Naive thymus-derived CD4-positive, alpha-beta T cell (primary cell): Measurements from ENCODE around the gene TAB2. TPM values are rescaled to one million over a fixed set of nuclear protein-coding genes. Genes with fewer than 3 reads are reported as not detected.

ENCODE experiments used
- ATAC-seq: fragments of 150-1000 bp; cut with Tn5 transposase; 2 replicates; pipeline ENCODE4 v1.10.0; 2021; ENCODE audit warnings: mild to moderate bottlenecking, moderate library complexity
- CTCF ChIA-PET: fragments of 350-600 bp; sonication (Branson Sonifier 250); formaldehyde crosslinking; loops from one replicate; lab custom pipeline; 2021; ENCODE audit warnings: antibody characterized with exemption; lab: Charles Lee
- POLR2A ChIA-PET: fragments of 350-600 bp; sonication (Branson Sonifier 250); formaldehyde crosslinking; loops from one replicate; lab custom pipeline; 2021; ENCODE audit warnings: antibody characterized with exemption, inconsistent platforms; lab: Charles Lee
- DNase-seq, 9 donors: peaks; one replicate each; pipeline versions ENCODE4 v3.0.0 to v3.0.0-alpha.2; 2020 to 2022; ENCODE audit warnings: mixed read lengths in 1 of 9
- H3K27ac ChIP-seq: one replicate; pipeline ENCODE4 v1.7.0; 2013; ENCODE audit warnings: mild to moderate bottlenecking, low read depth, low read length, moderate library complexity
- H3K27me3 ChIP-seq, 2 donors: one replicate each; pipeline ENCODE4 v1.7.0; 2013; ENCODE audit warnings: low read length in 2 of 2, mild to moderate bottlenecking in 2 of 2, moderate library complexity in 2 of 2; ENCODE audit not compliant: control insufficient read depth in 2 of 2, insufficient read depth in 2 of 2
- H3K36me3 ChIP-seq, 3 experiments: 1 replicate in 2 of 3; 2 replicates in 1 of 3; pipeline ENCODE4 v1.7.0; 2013; ENCODE audit warnings: low read length in 3 of 3, mild to moderate bottlenecking in 3 of 3, moderate library complexity in 1 of 3; ENCODE audit not compliant: insufficient read depth in 3 of 3, control insufficient read depth in 2 of 3
- H3K4me1 ChIP-seq, 2 donors: one replicate each; pipeline ENCODE4 v1.7.0; 2013; ENCODE audit warnings: low read length in 2 of 2, mild to moderate bottlenecking in 2 of 2, moderate library complexity in 1 of 2; ENCODE audit not compliant: control insufficient read depth in 2 of 2, insufficient read depth in 2 of 2
- H3K4me3 ChIP-seq: 2 replicates; pipeline ENCODE4 v1.7.0; 2013; ENCODE audit warnings: mild to moderate bottlenecking, low read length
- H3K9me3 ChIP-seq, 3 experiments: 1 replicate in 2 of 3; 2 replicates in 1 of 3; pipeline ENCODE4 v1.7.0; 2013; ENCODE audit warnings: low read length in 3 of 3; ENCODE audit not compliant: control insufficient read depth in 2 of 3
- H3K27ac Mint-ChIP-seq, 9 donors: one replicate each; pipeline ENCODE4 v1.8.0; 2020 to 2022; ENCODE audit warnings: mixed read lengths in 9 of 9, mild to moderate bottlenecking in 8 of 9, moderate library complexity in 5 of 9, inconsistent platforms in 2 of 9
- H3K27me3 Mint-ChIP-seq, 5 donors: one replicate each; pipeline ENCODE4 v1.8.0; 2021 to 2022; ENCODE audit warnings: mixed read lengths in 5 of 5, mild to moderate bottlenecking in 1 of 5
- H3K36me3 Mint-ChIP-seq, 5 donors: one replicate each; pipeline ENCODE4 v1.8.0; 2020 to 2022; ENCODE audit warnings: mixed read lengths in 5 of 5, mild to moderate bottlenecking in 3 of 5, inconsistent platforms in 1 of 5
- H3K4me1 Mint-ChIP-seq, 7 donors: one replicate each; pipeline ENCODE4 v1.8.0; 2020 to 2022; ENCODE audit warnings: mixed read lengths in 7 of 7, mild to moderate bottlenecking in 3 of 7, inconsistent platforms in 1 of 7
- H3K4me3 Mint-ChIP-seq, 10 donors: one replicate each; pipeline ENCODE4 v1.8.0; 2020 to 2022; ENCODE audit warnings: mild to moderate bottlenecking in 10 of 10, mixed read lengths in 10 of 10, moderate library complexity in 6 of 10, inconsistent platforms in 2 of 10
- H3K9me3 Mint-ChIP-seq, 11 donors: one replicate each; pipeline ENCODE4 v1.8.0; 2020 to 2022; ENCODE audit warnings: mixed read lengths in 11 of 11, mild to moderate bottlenecking in 4 of 11, inconsistent platforms in 1 of 11, moderate library complexity in 1 of 11
- intact Hi-C, 2 donors: fragments of 100-400 bp; cut with micrococcal nuclease; formaldehyde crosslinking; loops; one replicate each; pipeline ENCODE4 v1.15.1; 2023
- polyA plus RNA-seq, 2 donors: library from polyadenylated mRNA; unstranded; fragments of 300-500 nt; fragmentation: Illumina TruSeq; gene quantifications; one replicate each; pipeline ENCODE4 v1.2.3, GENCODE V29; 2021
- total RNA-seq, 6 experiments: library from RNA in 5 of 6; stranded (reverse) in 5 of 6; gene quantifications; 1 replicate in 5 of 6; 2 replicates in 1 of 6; pipeline ENCODE4 v1.2.3 and lab custom pipeline; 2021 to 2026

TAB2 gene
- total and polyA plus RNA-seq, 7 experiments from 2014 or later: 15.7 to 234 (median 106) TPM

DNA sequence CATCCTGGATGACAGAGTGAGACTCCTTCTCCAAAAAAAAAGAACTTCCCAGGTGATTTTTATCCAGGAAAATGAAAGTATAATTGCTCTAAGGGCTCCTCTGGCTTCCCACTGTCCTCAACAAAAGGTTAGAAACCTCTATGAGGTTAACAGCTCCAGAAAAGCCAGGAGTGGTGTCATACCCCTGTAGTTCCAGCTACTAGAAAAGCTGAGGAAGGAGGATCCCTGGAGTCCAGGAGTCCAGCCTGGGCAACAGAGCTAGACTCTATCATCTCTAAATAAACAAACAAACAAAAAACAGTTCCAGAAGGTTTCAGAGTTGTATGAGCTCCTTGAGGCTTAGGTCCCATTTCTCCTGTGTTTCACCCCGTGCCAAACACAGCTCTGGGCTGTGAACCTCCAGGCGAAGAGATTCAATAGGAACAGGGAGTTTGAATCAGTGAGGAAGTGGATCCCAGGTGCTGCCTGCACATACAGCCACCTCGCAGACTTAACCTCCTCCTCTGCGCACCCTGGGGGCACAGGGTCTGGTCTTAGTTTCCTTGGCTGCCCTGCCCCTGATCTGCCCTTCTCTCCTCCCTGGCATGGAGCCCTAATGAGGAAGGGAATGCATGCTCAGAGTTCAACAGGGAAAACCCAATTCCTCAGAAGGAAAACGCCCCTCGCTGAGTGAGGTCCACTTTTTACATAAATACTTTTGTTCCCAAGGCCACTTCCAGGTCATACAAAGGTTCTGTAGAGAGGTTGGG, 136.3 kb downstream of the TAB2 start:
- no peak overlapping the region for H3K4me3 ChIP-seq
- DNase-seq (no peak), ATAC-seq (no peak)
- H3K27me3 ChIP-seq: no peaks in the 10 kb centered on the region
- POLR2A ChIA-PET: no interaction called here
- peak overlapping the region in 1 of 9 donors; percentile 46 for H3K27ac Mint-ChIP-seq
- no peaks in the 10 kb centered on the region for H3K4me1 ChIP-seq
- intact Hi-C loops: no loop called here
- no peaks in the 10 kb centered on the region for H3K27me3 Mint-ChIP-seq
- H3K9me3 ChIP-seq: no peaks in the 10 kb centered on the region
- no peak overlapping the region for H3K27ac ChIP-seq
- CTCF ChIA-PET: interaction anchor here (0.6 to 1.8 kb wide), 5 partner anchors 21 to 429 kb away, joined by 3 to 6 read pairs (median 3); no protein-coding TSS in a partner anchor
- H3K36me3 ChIP-seq: peaks cover 0 to 29% (median 9%) of the 10 kb centered on the region in 3 experiments
- peaks cover 0 to 14% (median 5%) of the 10 kb centered on the region in 7 donors for H3K4me1 Mint-ChIP-seq
- no peak overlapping the region for H3K4me3 Mint-ChIP-seq
- H3K9me3 Mint-ChIP-seq: no peaks in the 10 kb centered on the region
- peaks cover 1 to 18% (median 12%) of the 10 kb centered on the region in 5 donors for H3K36me3 Mint-ChIP-seq

DNA sequence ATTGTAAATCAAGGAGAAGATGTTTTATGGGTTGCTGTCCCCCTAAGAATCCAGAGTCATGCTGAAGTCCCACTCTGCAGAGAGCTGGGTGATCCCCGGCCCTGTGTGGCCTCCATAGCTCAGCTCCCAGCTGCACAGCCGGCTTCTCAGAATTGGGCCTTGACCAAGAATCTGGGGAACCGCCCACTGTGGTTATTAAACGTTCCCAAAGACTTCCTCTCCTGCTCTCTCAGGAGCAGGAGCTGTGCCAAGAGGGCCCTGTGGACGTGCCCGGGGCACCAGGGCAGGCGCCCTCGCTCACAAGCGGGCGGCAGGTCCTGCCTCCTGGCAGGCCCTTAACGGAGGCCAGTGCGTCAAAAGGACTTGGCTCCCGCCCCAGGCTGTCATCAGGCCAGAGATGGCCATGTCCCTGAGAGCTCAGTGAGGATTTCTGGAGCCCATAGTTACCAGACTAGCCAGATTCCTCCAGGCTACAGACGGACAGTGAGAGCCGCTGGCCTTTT, 136.9 kb downstream of the TAB2 start:
- H3K27me3 ChIP-seq: no peaks in the 10 kb centered on the region
- H3K36me3 Mint-ChIP-seq: peaks cover 8 to 25% (median 18%) of the 10 kb centered on the region in 5 donors
- no peak overlapping the region for H3K4me3 Mint-ChIP-seq
- no peaks in the 10 kb centered on the region for H3K27me3 Mint-ChIP-seq
- H3K27ac Mint-ChIP-seq: no peak overlapping the region
- ChIA-PET POLR2A (no interaction called here), CTCF (interaction anchor here (0.7 to 1.8 kb wide), 2 partner anchors 21 to 63 kb away, joined by 3 to 4 read pairs; no protein-coding TSS in a partner anchor)
- no peak overlapping the region for H3K27ac ChIP-seq
- ATAC-seq (peak; percentile 12), DNase-seq (no peak)
- H3K4me1 ChIP-seq: no peaks in the 10 kb centered on the region
- H3K9me3 ChIP-seq: no peaks in the 10 kb centered on the region
- intact Hi-C loops: no loop called here
- peaks cover 0 to 33% (median 15%) of the 10 kb centered on the region in 3 experiments for H3K36me3 ChIP-seq
- no peaks in the 10 kb centered on the region for H3K9me3 Mint-ChIP-seq
- peaks cover 0 to 14% (median 5%) of the 10 kb centered on the region in 7 donors for H3K4me1 Mint-ChIP-seq
- no peak overlapping the region for H3K4me3 ChIP-seq

GRCh38 chr6:149455031-149455732, 137.7 kb downstream of the TAB2 start:
- no peak overlapping the region for H3K27ac ChIP-seq
- POLR2A ChIA-PET: no interaction called here
- no peaks in the 10 kb centered on the region for H3K27me3 ChIP-seq
- Mint-ChIP-seq H3K4me1 (peaks cover 0 to 12% (median 0%) of the 10 kb centered on the region in 7 donors), H3K36me3 (peaks cover 9 to 20% (median 14%) of the 10 kb centered on the region in 5 donors), H3K27ac (peak overlapping the region in 3 of 9 donors; percentile 15 to 62 (median 38)), H3K4me3 (no peak overlapping the region), H3K9me3 (no peaks in the 10 kb centered on the region), H3K27me3 (no peaks in the 10 kb centered on the region)
- H3K9me3 ChIP-seq: no peaks in the 10 kb centered on the region
- intact Hi-C loops: no loop called here
- DNase-seq (no peak), ATAC-seq (no peak)
- CTCF ChIA-PET: interaction anchor here (0.7 to 1.8 kb wide), 2 partner anchors 62 to 257 kb away, joined by 4 read pairs; no protein-coding TSS in a partner anchor
- H3K36me3 ChIP-seq: peaks cover 0 to 41% (median 21%) of the 10 kb centered on the region in 3 experiments
- no peak overlapping the region for H3K4me3 ChIP-seq
- no peaks in the 10 kb centered on the region for H3K4me1 ChIP-seq

DNA sequence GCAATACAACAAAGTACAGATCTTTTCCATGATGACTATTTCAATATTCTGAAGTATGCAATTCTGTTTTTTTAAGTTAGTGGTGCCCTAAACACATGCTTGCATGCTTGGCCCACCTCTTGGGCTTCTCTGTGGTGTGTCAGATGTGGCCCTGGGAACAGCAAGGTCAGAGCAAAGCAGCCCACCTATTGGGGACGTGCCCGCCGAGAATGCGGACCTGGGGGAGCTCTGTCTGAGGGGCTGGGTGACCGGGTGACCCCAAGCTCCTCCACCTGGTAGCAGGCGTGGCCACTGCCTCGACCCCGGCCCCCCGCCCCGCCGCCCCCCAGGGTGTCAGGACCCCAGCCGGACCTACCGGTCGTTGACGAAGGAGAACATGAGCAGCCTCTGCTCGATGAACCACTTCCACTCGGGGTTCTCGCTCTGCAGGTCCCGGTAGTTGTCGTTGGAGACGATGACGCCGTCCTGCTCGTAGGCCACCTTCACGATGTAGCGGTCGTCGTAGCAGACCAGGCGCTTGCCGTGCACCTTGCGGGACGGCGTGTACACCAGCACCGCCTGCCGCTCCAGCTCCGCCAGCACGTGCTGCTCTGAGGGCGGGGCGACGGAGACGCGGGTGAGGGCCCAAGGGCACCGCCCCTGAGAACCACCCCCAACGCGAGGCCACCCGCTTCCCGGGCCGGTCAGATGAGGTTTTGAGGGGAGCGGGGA, 139.0 kb downstream of the TAB2 start:
- peaks cover 9 to 25% (median 15%) of the 10 kb centered on the region in 5 donors for H3K36me3 Mint-ChIP-seq
- intact Hi-C loops: no loop called here
- H3K4me3 Mint-ChIP-seq: no peak overlapping the region
- Histone ChIP-seq H3K9me3 (no peaks in the 10 kb centered on the region), H3K27me3 (no peaks in the 10 kb centered on the region), H3K4me1 (no peaks in the 10 kb centered on the region), H3K4me3 (no peak overlapping the region), H3K36me3 (peaks cover 0 to 44% (median 21%) of the 10 kb centered on the region in 3 experiments), H3K27ac (no peak overlapping the region)
- no peak overlapping the region for H3K27ac Mint-ChIP-seq
- H3K27me3 Mint-ChIP-seq: no peaks in the 10 kb centered on the region
- peaks cover 0 to 12% (median 0%) of the 10 kb centered on the region in 7 donors for H3K4me1 Mint-ChIP-seq
- DNase-seq (peak in 1 of 9 donors; percentile 6), ATAC-seq (no peak)
- H3K9me3 Mint-ChIP-seq: peaks cover 0 to 2% (median 0%) of the 10 kb centered on the region in 11 donors
- ChIA-PET POLR2A (no interaction called here), CTCF (no interaction called here)

GRCh38 chr6:149457316-149457884, 139.9 kb downstream of the TAB2 start:
- H3K36me3 ChIP-seq: peaks cover 0 to 47% (median 21%) of the 10 kb centered on the region in 3 experiments

More at GRCh38 chr6:149457316-149457884, 139.9 kb downstream of the TAB2 start:
- no peaks in the 10 kb centered on the region for H3K4me1 ChIP-seq
- H3K4me3 Mint-ChIP-seq: no peak overlapping the region
- DNase-seq: no peak
- intact Hi-C loops: no loop called here
- H3K4me1 Mint-ChIP-seq: peaks cover 0 to 8% (median 0%) of the 10 kb centered on the region in 7 donors
- ATAC-seq: no peak
- no peaks in the 10 kb centered on the region for H3K27me3 Mint-ChIP-seq
- no peaks in the 10 kb centered on the region for H3K27me3 ChIP-seq
- no peak overlapping the region for H3K4me3 ChIP-seq
- H3K27ac ChIP-seq: no peak overlapping the region
- POLR2A ChIA-PET: no interaction called here
- peaks cover 0 to 2% (median 0%) of the 10 kb centered on the region in 11 donors for H3K9me3 Mint-ChIP-seq
- H3K27ac Mint-ChIP-seq: peak overlapping the region in 1 of 9 donors; percentile 20
- peaks cover 10 to 25% (median 16%) of the 10 kb centered on the region in 5 donors for H3K36me3 Mint-ChIP-seq
- CTCF ChIA-PET: interaction anchor here (1.1 kb wide), 1 partner anchor 26 kb away, joined by 3 read pairs; no protein-coding TSS in a partner anchor
- no peaks in the 10 kb centered on the region for H3K9me3 ChIP-seq
